HCT116 (cell line): Measurements from ENCODE around the gene UBE2E2. TPM values are rescaled to one million over a fixed set of nuclear protein-coding genes. Genes with fewer than 3 reads are reported as not detected.

Source experiments
- ATAC-seq: fragments of 200-7000 bp; cut with Tn5 transposase; 2 replicates; pipeline ENCODE4 v1.9.1; 2020; ENCODE audit warnings: mild to moderate bottlenecking, moderate library complexity
- BruUV-seq: library from RNA; stranded (reverse); fragments of 400-500 nt; replicated peaks from 2 replicates; lab custom pipeline; 2021; lab: Mats Ljungman, UMichigan
- CTCF ChIA-PET: fragments of 300-600 bp; sonication (Branson Sonifier 250); formaldehyde crosslinking; loops from one replicate; lab custom pipeline; 2021; ENCODE audit warnings: antibody characterized with exemption; lab: Charles Lee
- POLR2A ChIA-PET: fragments of 300-600, 350-600 bp; sonication (Branson Sonifier 250); formaldehyde crosslinking; loops from one replicate; lab custom pipeline; 2021; ENCODE audit warnings: antibody characterized with exemption; lab: Charles Lee
- RAD21 ChIA-PET, 2 experiments: fragments of 300-600 bp; sonication (Branson Sonifier 250); formaldehyde crosslinking; loops; one replicate each; lab custom pipeline; 2023; ENCODE audit warnings: low total read pairs in 2 of 2; ENCODE audit not compliant: uncharacterized antibody in 2 of 2, unreplicated experiment in 2 of 2, low non-redundant PET in 1 of 2; lab: Charles Lee
- DNase-seq: peaks from one replicate; pipeline ENCODE4 v3.0.0-alpha.2; 2010; ENCODE audit warnings: low read depth, low spot score
- H2AFZ ChIP-seq: fragments of 200-600 bp; shearing (Covaris generic), sonication (generic); 2 replicates; pipeline ENCODE4 v1.6.1; 2017; ENCODE audit warnings: low read depth, mixed run types, mixed read lengths, antibody characterized with exemption, low read length; ENCODE audit not compliant: poor library complexity, severe bottlenecking
- H3K27ac ChIP-seq: 2 replicates; pipeline ENCODE4 v1.5.1; 2012; ENCODE audit warnings: low read depth, low read length
- H3K27me3 ChIP-seq: fragments of 200-600 bp; sonication (generic); 2 replicates; pipeline ENCODE4 v1.6.1; 2016; ENCODE audit warnings: mixed run types, low read length, mixed read lengths; ENCODE audit not compliant: insufficient read depth
- H3K36me3 ChIP-seq, 2 experiments: fragments of 200-500 bp in 1 of 2; fragments of 200-600 bp in 1 of 2; sonication (Bioruptor generic) in 1 of 2; sonication (generic) in 1 of 2; 2 replicates each; pipeline versions ENCODE4 v1.5.1 to v1.6.1; 2014 to 2016; ENCODE audit warnings: low read length in 2 of 2, inconsistent platforms in 1 of 2, mixed read lengths in 1 of 2, mixed run types in 1 of 2; ENCODE audit not compliant: insufficient read depth in 2 of 2, control insufficient read depth in 1 of 2
- H3K4me1 ChIP-seq, 2 experiments: fragments of 200-600 bp in 1 of 2; sonication (generic) in 1 of 2; 2 replicates each; pipeline versions ENCODE4 v1.5.1 to v1.6.1; 2012 to 2017; ENCODE audit warnings: low read length in 2 of 2, inconsistent platforms in 1 of 2, mild to moderate bottlenecking in 1 of 2, mixed read lengths in 1 of 2, mixed run types in 1 of 2, moderate library complexity in 1 of 2; ENCODE audit not compliant: insufficient read depth in 2 of 2, control insufficient read depth in 1 of 2
- H3K4me2 ChIP-seq: fragments of 200-600 bp; sonication (generic); 2 replicates; pipeline ENCODE4 v1.6.1; 2017; ENCODE audit warnings: mixed run types, low read length, mixed read lengths
- H3K4me3 ChIP-seq, 2 experiments: fragments of 200-600 bp in 1 of 2; sonication (generic) in 1 of 2; replicated peaks in 1 of 2; 2 replicates each; pipeline ENCODE4 v1.5.1; 2011 to 2016; ENCODE audit warnings: low read length in 2 of 2, control low read depth in 1 of 2, low read depth in 1 of 2, mild to moderate bottlenecking in 1 of 2, mixed read lengths in 1 of 2, mixed run types in 1 of 2
- H3K79me2 ChIP-seq: fragments of 200-600 bp; sonication (generic); 2 replicates; pipeline ENCODE4 v1.6.1; 2017; ENCODE audit warnings: mild to moderate bottlenecking, mixed run types, low read length, moderate library complexity, mixed read lengths; ENCODE audit not compliant: insufficient read depth
- H3K9ac ChIP-seq: fragments of 200-600 bp; sonication (generic); 2 replicates; pipeline ENCODE4 v1.6.1; 2016; ENCODE audit warnings: low read length, mixed read lengths
- H3K9me2 ChIP-seq: fragments of 200-600 bp; sonication (generic), shearing (Covaris generic); 2 replicates; pipeline ENCODE4 v1.6.1; 2017; ENCODE audit warnings: mixed run types, mild to moderate bottlenecking, moderate library complexity; ENCODE audit not compliant: insufficient read depth
- H3K9me3 ChIP-seq, 2 experiments: fragments of 200-500 bp in 1 of 2; fragments of 200-600 bp in 1 of 2; sonication (Bioruptor generic) in 1 of 2; sonication (generic) in 1 of 2; 2 replicates each; pipeline ENCODE4 v1.6.1; 2014 to 2017; ENCODE audit warnings: low read length in 2 of 2, mixed read lengths in 2 of 2, inconsistent platforms in 1 of 2, low read depth in 1 of 2, mild to moderate bottlenecking in 1 of 2, mixed run types in 1 of 2, moderate library complexity in 1 of 2; ENCODE audit not compliant: control insufficient read depth in 1 of 2, insufficient read depth in 1 of 2
- H4K20me1 ChIP-seq: fragments of 200-600 bp; sonication (generic), shearing (Covaris generic); 2 replicates; pipeline ENCODE4 v1.6.1; 2017; ENCODE audit warnings: mixed run types, mild to moderate bottlenecking, moderate library complexity; ENCODE audit not compliant: insufficient read depth
- ATF3 ChIP-seq: IDR thresholded peaks from 2 replicates; pipeline ENCODE4 v1.6.1; 2012
- CBX3 ChIP-seq: IDR thresholded peaks from 2 replicates; pipeline ENCODE4 v1.6.1; 2012; ENCODE audit warnings: low read depth
- CEBPB ChIP-seq: IDR thresholded peaks from 2 replicates; pipeline ENCODE4 v1.6.1; 2012; ENCODE audit warnings: low read depth
- CTCF ChIP-seq, 3 experiments: fragments of 200-600 bp in 1 of 3; sonication (generic) in 1 of 3; IDR thresholded peaks in 2 of 3; conservative IDR thresholded peaks in 1 of 3; 2 replicates each; pipeline ENCODE4 v1.5.1; 2012 to 2017; ENCODE audit warnings: low read depth in 2 of 3, low read length in 2 of 3, antibody characterized with exemption in 1 of 3, borderline replicate concordance in 1 of 3, control low read depth in 1 of 3, mild to moderate bottlenecking in 1 of 3, mixed read lengths in 1 of 3, mixed run types in 1 of 3, moderate library complexity in 1 of 3; ENCODE audit not compliant: insufficient read depth in 1 of 3
- EGR1 ChIP-seq: IDR thresholded peaks from 2 replicates; pipeline ENCODE4 v1.6.1; 2012; ENCODE audit warnings: low read depth
- ELF1 ChIP-seq: IDR thresholded peaks from 2 replicates; pipeline ENCODE4 v1.6.1; 2012; ENCODE audit warnings: low read depth, borderline replicate concordance
- EZH2 ChIP-seq: fragments of 200-600 bp; sonication (generic); IDR thresholded peaks from 2 replicates; pipeline ENCODE4 v1.6.1; 2017; ENCODE audit warnings: antibody characterized with exemption, mixed run types
- EZH2phosphoT487 ChIP-seq: fragments of 200-600 bp; IDR thresholded peaks from 2 replicates; pipeline ENCODE4 v1.6.1; 2018; ENCODE audit warnings: antibody characterized with exemption, borderline replicate concordance
- JUND ChIP-seq: IDR thresholded peaks from 2 replicates; pipeline ENCODE4 v1.6.1; 2012
- MAX ChIP-seq: IDR thresholded peaks from 2 replicates; pipeline ENCODE4 v1.6.1; 2012
- POLR2AphosphoS5 ChIP-seq: IDR thresholded peaks from 2 replicates; pipeline ENCODE4 v1.6.1; 2011; ENCODE audit warnings: mild to moderate bottlenecking, low read depth, low read length, moderate library complexity
- RAD21 ChIP-seq: IDR thresholded peaks from 2 replicates; pipeline ENCODE4 v1.6.1; 2012; ENCODE audit warnings: low read depth, mild to moderate bottlenecking
- REST ChIP-seq: IDR thresholded peaks from 2 replicates; pipeline ENCODE4 v1.6.1; 2012; ENCODE audit warnings: low read depth
- SIN3A ChIP-seq: IDR thresholded peaks from 2 replicates; pipeline ENCODE4 v1.6.1; 2012; ENCODE audit warnings: low read depth
- SP1 ChIP-seq: IDR thresholded peaks from 2 replicates; pipeline ENCODE4 v1.6.1; 2012; ENCODE audit warnings: low read depth
- SRF ChIP-seq: IDR thresholded peaks from 2 replicates; pipeline ENCODE4 v1.6.1; 2012; ENCODE audit warnings: low read depth
- YY1 ChIP-seq: IDR thresholded peaks from 2 replicates; pipeline ENCODE4 v1.6.1; 2011; ENCODE audit warnings: low read length, low read depth, moderate library complexity, mild to moderate bottlenecking; ENCODE audit not compliant: insufficient replicate concordance; ENCODE audit errors: extremely low read depth
- ZBTB33 ChIP-seq: IDR thresholded peaks from 2 replicates; pipeline ENCODE4 v1.6.1; 2011; ENCODE audit warnings: mild to moderate bottlenecking, low read length, moderate library complexity; ENCODE audit not compliant: insufficient replicate concordance; ENCODE audit errors: extremely low read depth
- ZFX ChIP-seq: fragments of 450-650 bp; IDR thresholded peaks from 2 replicates; pipeline ENCODE4 v1.6.1; 2017
- intact Hi-C: fragments of 100-400 bp; cut with micrococcal nuclease; formaldehyde crosslinking; loops from 2 replicates; pipeline ENCODE4 v1.10.0; 2022
- total RNA-seq: library from RNA; stranded (reverse); gene quantifications from one replicate; pipeline ENCODE4 v1.2.1, GENCODE V29; 2021; ENCODE audit not compliant: unreplicated experiment

UBE2E2 gene
- total RNA-seq, 1 experiment from 2014 or later, result 21.4 TPM

- POLR2A ChIA-PET, result no interaction called here
- H3K9ac ChIP-seq, result no peak overlapping the region
- H3K9me2 ChIP-seq, result no peaks in the 10 kb centered on the region
- DNase-seq (no peak), ATAC-seq (no peak)
- H3K4me3 ChIP-seq, result no peak overlapping the region
- RAD21 ChIA-PET, result no interaction called here
- H3K9me3 ChIP-seq, result no peaks in the 10 kb centered on the region
- CTCF ChIA-PET, result no interaction called here
- no peaks in the 10 kb centered on the region for H4K20me1 ChIP-seq
- no peak overlapping the region for H3K4me2 ChIP-seq
- H3K79me2 ChIP-seq, result no peaks in the 10 kb centered on the region
- intact Hi-C loops, result no loop called here
- H3K27me3 ChIP-seq, result no peaks in the 10 kb centered on the region
- no peak overlapping the region for H3K27ac ChIP-seq
- TF ChIP-seq EGR1, result no peak
- no peak for TF ChIP-seq EZH2phosphoT487
- no peak for TF ChIP-seq YY1
- no peak for TF ChIP-seq ELF1
- TF ChIP-seq REST, result no peak
- TF ChIP-seq CBX3, result no peak
- no peak for TF ChIP-seq RAD21
- no peak for TF ChIP-seq POLR2AphosphoS5
- no peak for TF ChIP-seq JUND
- no peak for TF ChIP-seq SIN3A
- TF ChIP-seq EZH2, result no peak
- no peak for TF ChIP-seq MAX
- no peak for TF ChIP-seq ZBTB33
- TF ChIP-seq CTCF (IDR thresholded peaks at IDR 0.05 in 2 of 3, conservative IDR thresholded peaks at IDR 0.05 in 1 of 3; ENCODE audit: borderline replicate concordance in 1 of 3, insufficient read depth in 1 of 3, low read depth in 2 of 3, low read length in 2 of 3), result no peak
- TF ChIP-seq CEBPB, result no peak
- no peak for TF ChIP-seq ZFX
- TF ChIP-seq ATF3, result no peak
- no peak for TF ChIP-seq SP1
- no peak for TF ChIP-seq SRF
- no peak overlapping the region for H2AFZ ChIP-seq
- no peaks in the 10 kb centered on the region for H3K36me3 ChIP-seq
- no peaks in the 10 kb centered on the region for H3K4me1 ChIP-seq
- BruUV-seq, result no TSS peak
Observed at GRCh38 chr3:23372285-23372684, 169.2 kb downstream of the UBE2E2 start.
